ENCODE data around the gene KCNG2. TPM values are rescaled to one million over a fixed set of nuclear protein-coding genes. Genes with fewer than 3 reads are reported as not detected.

Gene KCNG2
- total and polyA plus RNA-seq, 9 of the 15 experiments (the other 6 are each of a cell fraction or from before 2014, with no cell fraction given) = not detected

DNA sequence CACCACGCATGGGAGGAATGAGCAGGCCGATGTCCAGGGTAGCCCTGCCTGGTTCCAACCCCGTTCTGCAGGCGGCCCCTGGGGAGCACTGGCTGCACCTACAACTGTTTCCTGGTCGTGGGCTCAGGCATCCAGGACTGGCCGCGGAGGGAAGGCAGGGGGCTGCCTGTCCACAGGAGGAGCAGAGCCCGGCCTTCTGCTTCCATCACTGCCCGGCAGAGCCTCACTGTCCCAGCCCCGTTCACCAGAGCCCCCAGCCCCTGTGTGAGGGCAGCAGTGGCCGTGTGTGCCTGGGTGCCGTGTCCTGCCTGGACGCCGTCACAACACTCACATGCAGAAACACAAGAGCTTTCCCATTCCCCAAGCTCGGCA, 56.2 kb downstream of the KCNG2 start:
- DNase-seq (ENCODE audit: extremely low read depth in 1 of 4, low spot score in 3 of 4) (no peak), ATAC-seq (peak; percentile 39; the same call in 1 of the 3 replicates), FAIRE-seq (no peak)
- H3K79me2 ChIP-seq (ENCODE audit: control insufficient read depth, insufficient read depth, low read length) = no peaks in the 10 kb centered on the region
- no peaks in the 10 kb centered on the region for H3K9me1 ChIP-seq (ENCODE audit: control insufficient read depth, insufficient read depth, low read length)
- 8% methylated on average over 9 of the region's 15 CpGs for WGBS (ENCODE audit: insufficient coverage, low coverage, missing lambda C conversion rate)
- no TSS peak for BruUV-seq (replicated peaks)
- in situ Hi-C loops (cut with MboI) = no loop called here
- ChIA-PET POLR2A (no interaction called here), CTCF (ENCODE audit: low intra/inter-chr PET ratio) (no interaction called here)
- H3K9me3 ChIP-seq (replicated peaks; ENCODE audit: control insufficient read depth, insufficient read depth, low read depth, low read length) = no peaks in the 10 kb centered on the region
- no peaks in the 10 kb centered on the region for H4K20me1 ChIP-seq (replicated peaks; ENCODE audit: control insufficient read depth, insufficient read depth, low read length)
- no peak for TF ChIP-seq NFXL1 (CRISPR knock-in tag; IDR thresholded peaks at IDR 0.05)
- TF ChIP-seq, protein P1, sequence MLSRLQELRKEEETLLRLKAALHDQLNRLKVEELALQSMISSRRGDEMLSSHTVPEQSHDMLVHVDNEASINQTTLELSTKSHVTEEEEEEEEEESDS (CRISPR knock-in tag; IDR thresholded peaks at IDR 0.05) = no peak
- TF ChIP-seq, protein P2, sequence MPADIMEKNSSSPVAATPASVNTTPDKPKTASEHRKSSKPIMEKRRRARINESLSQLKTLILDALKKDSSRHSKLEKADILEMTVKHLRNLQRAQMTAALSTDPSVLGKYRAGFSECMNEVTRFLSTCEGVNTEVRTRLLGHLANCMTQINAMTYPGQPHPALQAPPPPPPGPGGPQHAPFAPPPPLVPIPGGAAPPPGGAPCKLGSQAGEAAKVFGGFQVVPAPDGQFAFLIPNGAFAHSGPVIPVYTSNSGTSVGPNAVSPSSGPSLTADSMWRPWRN (IDR thresholded peaks at IDR 0.05; ENCODE audit: low read depth) = no peak
- no peak overlapping the region for H3K4me3 ChIP-seq
- no peak overlapping the region for H3K4me2 ChIP-seq (ENCODE audit: insufficient read depth, low read length)
- no peaks in the 10 kb centered on the region for H3K36me3 ChIP-seq (ENCODE audit: control insufficient read depth, insufficient read depth, low read length)
- no peak overlapping the region for H3K9ac ChIP-seq (ENCODE audit: insufficient read depth in 1 of 2, low read depth in 2 of 2, low read length in 2 of 2)
- intact Hi-C loops (cut with micrococcal nuclease) = no loop called here
- peaks cover 0 to 21% of the 10 kb centered on the region in 2 experiments; a peak in 2 of 5 replicates for H3K4me1 ChIP-seq (replicated peaks in 1 of 2; ENCODE audit: control insufficient read depth in 2 of 2, insufficient read depth in 2 of 2, low read length in 2 of 2)
- peaks cover 27 to 57% of the 10 kb centered on the region in 2 experiments for H3K27me3 ChIP-seq (ENCODE audit: control insufficient read depth in 2 of 2, insufficient read depth in 2 of 2, low read length in 2 of 2)
- no peak overlapping the region for H3K27ac ChIP-seq (ENCODE audit: extremely low read depth, low read depth, low read length)
- H2AFZ ChIP-seq (ENCODE audit: low read depth, low read length) = no peak overlapping the region

DNA sequence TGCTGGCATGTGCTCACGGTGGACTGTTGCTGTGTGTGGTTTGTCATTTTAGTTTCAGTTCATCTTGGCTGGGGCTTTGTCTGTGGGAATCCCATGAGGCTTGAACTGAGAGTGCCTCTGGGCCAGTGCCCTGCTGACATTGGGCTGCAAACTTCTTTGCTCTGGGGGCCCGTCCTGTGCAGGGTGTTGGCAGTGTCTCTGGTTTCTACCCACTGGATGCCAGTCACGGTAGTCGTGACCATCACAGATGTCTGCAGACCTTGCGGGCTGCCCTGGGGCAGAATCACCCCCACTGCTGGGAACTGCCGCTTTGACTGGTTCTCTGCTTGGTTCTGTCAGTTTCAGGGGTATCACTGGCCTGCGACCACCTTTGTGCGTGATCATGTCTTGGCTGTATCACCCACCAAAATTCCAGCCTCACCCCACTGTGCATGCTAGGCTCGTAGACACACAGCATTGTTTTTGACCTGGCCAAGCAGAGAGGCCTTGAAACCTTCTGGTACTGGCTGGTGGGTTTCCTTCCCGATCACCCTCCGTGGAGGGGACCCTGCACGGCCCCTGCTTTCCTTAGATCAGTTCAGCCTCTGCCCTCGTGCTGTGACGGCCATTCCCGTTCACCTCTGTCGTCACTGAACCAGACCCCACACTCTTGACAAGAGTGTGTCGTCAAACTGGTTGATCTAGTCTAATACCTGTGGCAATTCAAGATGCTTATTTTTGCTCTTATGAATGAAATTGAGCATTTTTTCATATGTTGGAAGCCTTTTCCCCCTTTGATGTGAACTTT, 57.6 kb downstream of the KCNG2 start:
- Histone ChIP-seq H3K4me2 (ENCODE audit: insufficient read depth, low read length) (no peak overlapping the region), H3K9me3 (replicated peaks; ENCODE audit: control insufficient read depth, insufficient read depth, low read depth, low read length) (no peaks in the 10 kb centered on the region), H3K27me3 (ENCODE audit: control insufficient read depth in 2 of 2, insufficient read depth in 2 of 2, low read length in 2 of 2) (peaks cover 22 to 46% of the 10 kb centered on the region in 2 experiments), H3K9me1 (ENCODE audit: control insufficient read depth, insufficient read depth, low read length) (no peaks in the 10 kb centered on the region), H3K4me3 (no peak overlapping the region), H3K9ac (ENCODE audit: insufficient read depth in 1 of 2, low read depth in 2 of 2, low read length in 2 of 2) (no peak overlapping the region), H3K27ac (ENCODE audit: extremely low read depth, low read depth, low read length) (no peak overlapping the region), H3K36me3 (ENCODE audit: control insufficient read depth, insufficient read depth, low read length) (no peaks in the 10 kb centered on the region), H3K79me2 (ENCODE audit: control insufficient read depth, insufficient read depth, low read length) (no peaks in the 10 kb centered on the region), H2AFZ (ENCODE audit: low read depth, low read length) (no peak overlapping the region), H4K20me1 (replicated peaks; ENCODE audit: control insufficient read depth, insufficient read depth, low read length) (no peaks in the 10 kb centered on the region), H3K4me1 (replicated peaks in 1 of 2; ENCODE audit: control insufficient read depth in 2 of 2, insufficient read depth in 2 of 2, low read length in 2 of 2) (peaks cover 0 to 12% of the 10 kb centered on the region in 2 experiments; a peak in 2 of 5 replicates)
- 5% methylated on average over 14 of the region's 17 CpGs for WGBS (ENCODE audit: insufficient coverage, low coverage, missing lambda C conversion rate)
- TF ChIP-seq ZNF830 (CRISPR knock-in tag; IDR thresholded peaks at IDR 0.05) (no peak), POLR3G (IDR thresholded peaks at IDR 0.05; ENCODE audit: extremely low read depth, insufficient read length, insufficient replicate concordance) (no peak), ZNF212 (CRISPR knock-in tag; IDR thresholded peaks at IDR 0.05) (no peak), NRF1 (conservative IDR thresholded peaks at IDR 0.05 in 1 of 2, IDR thresholded peaks at IDR 0.05 in 1 of 2) (no peak), MAFF (IDR thresholded peaks at IDR 0.05; ENCODE audit: low read length) (no peak), ZNF644 (tag; IDR thresholded peaks at IDR 0.05; ENCODE audit: low read depth) (no peak), CBX8 (IDR thresholded peaks at IDR 0.05; ENCODE audit: borderline replicate concordance, extremely low read depth, low read depth, low read length, poor library complexity, severe bottlenecking) (no peak)
- TF ChIP-seq, protein P3, sequence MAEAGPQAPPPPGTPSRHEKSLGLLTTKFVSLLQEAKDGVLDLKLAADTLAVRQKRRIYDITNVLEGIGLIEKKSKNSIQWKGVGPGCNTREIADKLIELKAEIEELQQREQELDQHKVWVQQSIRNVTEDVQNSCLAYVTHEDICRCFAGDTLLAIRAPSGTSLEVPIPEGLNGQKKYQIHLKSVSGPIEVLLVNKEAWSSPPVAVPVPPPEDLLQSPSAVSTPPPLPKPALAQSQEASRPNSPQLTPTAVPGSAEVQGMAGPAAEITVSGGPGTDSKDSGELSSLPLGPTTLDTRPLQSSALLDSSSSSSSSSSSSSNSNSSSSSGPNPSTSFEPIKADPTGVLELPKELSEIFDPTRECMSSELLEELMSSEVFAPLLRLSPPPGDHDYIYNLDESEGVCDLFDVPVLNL (CRISPR knock-in tag; IDR thresholded peaks at IDR 0.05; ENCODE audit: low read depth) = no peak
- TF ChIP-seq, protein P4, sequence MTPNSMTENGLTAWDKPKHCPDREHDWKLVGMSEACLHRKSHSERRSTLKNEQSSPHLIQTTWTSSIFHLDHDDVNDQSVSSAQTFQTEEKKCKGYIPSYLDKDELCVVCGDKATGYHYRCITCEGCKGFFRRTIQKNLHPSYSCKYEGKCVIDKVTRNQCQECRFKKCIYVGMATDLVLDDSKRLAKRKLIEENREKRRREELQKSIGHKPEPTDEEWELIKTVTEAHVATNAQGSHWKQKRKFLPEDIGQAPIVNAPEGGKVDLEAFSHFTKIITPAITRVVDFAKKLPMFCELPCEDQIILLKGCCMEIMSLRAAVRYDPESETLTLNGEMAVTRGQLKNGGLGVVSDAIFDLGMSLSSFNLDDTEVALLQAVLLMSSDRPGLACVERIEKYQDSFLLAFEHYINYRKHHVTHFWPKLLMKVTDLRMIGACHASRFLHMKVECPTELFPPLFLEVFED (CRISPR knock-in tag; conservative IDR thresholded peaks at IDR 0.05) = no peak
- ChIA-PET CTCF (ENCODE audit: low intra/inter-chr PET ratio) (no interaction called here), POLR2A (no interaction called here)
- no TSS peak for BruUV-seq (replicated peaks)
- FAIRE-seq (no peak), ATAC-seq (no peak), DNase-seq (ENCODE audit: extremely low read depth in 1 of 4, low spot score in 3 of 4) (no peak)
- in situ Hi-C loops (cut with MboI) (no loop called here), intact Hi-C loops (cut with micrococcal nuclease) (no loop called here)

All from K562 (cell line).